Effector memory CD8-positive, alpha-beta T cell (primary cell): Measurements from ENCODE around the gene ARL14EP.
A peak's percentile ranks its signal among the peaks of the same experiment; 100 is the strongest.

Experiments used
- ATAC-seq: fragments of 150-1000 bp; cut with Tn5 transposase; replicated peaks from 2 replicates; pipeline ENCODE4 v1.10.0; 2021; ENCODE audit warnings: mild to moderate bottlenecking, moderate library complexity
- DNase-seq, 3 experiments: peaks; one replicate each; pipeline ENCODE4 v3.0.0; 2021
- H3K27ac Mint-ChIP-seq, 2 donors: one replicate each; pipeline ENCODE4 v1.8.0; 2022; ENCODE audit warnings: mild to moderate bottlenecking in 2 of 2, mixed read lengths in 2 of 2, moderate library complexity in 2 of 2
- H3K27me3 Mint-ChIP-seq, 2 donors: one replicate each; pipeline ENCODE4 v1.8.0; 2022; ENCODE audit warnings: mixed read lengths in 2 of 2
- H3K36me3 Mint-ChIP-seq: one replicate; pipeline ENCODE4 v1.8.0; 2022; ENCODE audit warnings: mild to moderate bottlenecking, moderate library complexity, mixed read lengths; ENCODE audit not compliant: insufficient read depth
- H3K4me1 Mint-ChIP-seq, 2 donors: one replicate each; pipeline ENCODE4 v1.8.0; 2022; ENCODE audit warnings: low read depth in 2 of 2, mixed read lengths in 2 of 2
- H3K4me3 Mint-ChIP-seq, 2 donors: one replicate each; pipeline ENCODE4 v1.8.0; 2022; ENCODE audit warnings: mild to moderate bottlenecking in 2 of 2, mixed read lengths in 2 of 2, moderate library complexity in 2 of 2
- H3K9me3 Mint-ChIP-seq, 2 donors: one replicate each; pipeline ENCODE4 v1.8.0; 2022; ENCODE audit warnings: mixed read lengths in 2 of 2
- total RNA-seq, 9 experiments: gene quantifications; one replicate each; lab custom pipeline; 2026; lab: John Stamatoyannopoulos, UW

The ARL14EP gene
- total RNA-seq, result 32.9 to 69.1 (median 51.4) reads per million in 9 experiments

GRCh38 chr11:30322826-30323710 lies at the start of gene ARL14EP:
TSS of gene ARL14EP (plus strand) at chr11:30323104. CDS start at chr11:30330949, 7,845 bp downstream.
- H3K9me3 Mint-ChIP-seq, result no peaks in the 10 kb centered on the region
- H3K27ac Mint-ChIP-seq, result peak within 1 kb of the TSS; percentile 100
- H3K36me3 Mint-ChIP-seq, result peaks cover 14% of the 10 kb centered on the region
- peak within 1 kb of the TSS; percentile 98 to 99 for H3K4me3 Mint-ChIP-seq
- ATAC-seq, result peak; percentile 85
- H3K4me1 Mint-ChIP-seq, result peaks cover 24 to 43% of the 10 kb centered on the region in 2 donors
- peak; percentile 83 to 85 (median 84) for DNase-seq
- no peaks in the 10 kb centered on the region for H3K27me3 Mint-ChIP-seq

DNA sequence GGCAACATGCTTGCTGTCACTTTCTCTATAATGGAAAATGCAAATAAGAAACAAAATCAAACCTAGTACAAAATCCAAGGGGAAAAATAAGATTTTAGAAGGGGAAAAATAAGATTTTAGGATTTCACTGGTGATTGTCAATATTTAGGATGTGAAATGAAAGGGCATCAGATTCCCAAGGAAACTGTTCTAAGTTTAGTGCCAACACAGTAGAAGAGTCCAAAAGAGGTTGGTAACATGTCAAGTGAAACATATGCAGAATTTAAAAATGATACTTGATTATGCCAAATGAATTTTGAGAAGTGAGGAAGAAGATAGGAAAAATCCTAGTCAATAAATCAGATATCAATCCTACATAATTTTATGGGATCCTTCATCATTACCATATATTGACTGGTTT lies 45.7 kb upstream of the ARL14EP start:
- Mint-ChIP-seq H3K27me3 (peaks cover 3 to 19% of the 10 kb centered on the region in 2 donors), H3K4me3 (no peak overlapping the region), H3K27ac (no peak overlapping the region), H3K9me3 (no peaks in the 10 kb centered on the region), H3K36me3 (peaks cover 2% of the 10 kb centered on the region), H3K4me1 (peaks cover 12 to 15% of the 10 kb centered on the region in 2 donors)
- ATAC-seq (no peak), DNase-seq (no peak)

GRCh38 chr11:30279796-30280195 lies 43.1 kb upstream of the ARL14EP start:
- Mint-ChIP-seq H3K9me3 (no peaks in the 10 kb centered on the region), H3K4me3 (no peak overlapping the region), H3K27ac (no peak overlapping the region)

GRCh38 chr11:30281476-30282288 lies 41.2 kb upstream of the ARL14EP start:
- Mint-ChIP-seq H3K36me3 (peaks cover 2% of the 10 kb centered on the region), H3K4me3 (peak overlapping the region; percentile 73 to 77), H3K9me3 (no peaks in the 10 kb centered on the region), H3K27me3 (no peaks in the 10 kb centered on the region), H3K4me1 (peaks cover 23 to 24% of the 10 kb centered on the region in 2 donors), H3K27ac (peak overlapping the region; percentile 84 to 85)
- DNase-seq (peak in 1 of 3 experiments; percentile 2), ATAC-seq (peak; percentile 21)

More at GRCh38 chr11:30279796-30280195, 43.1 kb upstream of the ARL14EP start:
- ATAC-seq (no peak), DNase-seq (no peak)
- no peaks in the 10 kb centered on the region for H3K27me3 Mint-ChIP-seq
- H3K36me3 Mint-ChIP-seq, result peaks cover 2% of the 10 kb centered on the region
- peaks cover 23 to 24% of the 10 kb centered on the region in 2 donors for H3K4me1 Mint-ChIP-seq

DNA sequence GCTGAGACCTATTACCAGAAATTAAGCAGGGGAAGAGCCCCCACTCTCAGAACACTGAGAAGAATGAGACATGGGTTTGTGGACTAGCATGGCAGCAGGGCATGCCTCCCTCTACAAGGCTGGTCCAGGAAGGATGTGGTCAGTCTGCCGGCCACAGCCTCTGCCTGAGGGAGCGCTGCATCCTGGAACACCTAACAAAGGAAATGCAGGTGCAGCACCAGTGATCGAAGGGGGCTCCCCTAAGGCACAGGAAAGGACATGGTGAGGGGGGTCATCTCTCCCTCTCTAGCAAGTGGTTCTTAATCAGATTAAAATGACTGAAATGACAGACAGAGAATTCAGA lies 40.6 kb upstream of the ARL14EP start:
- Mint-ChIP-seq H3K27ac (peak overlapping the region; percentile 84 to 85), H3K4me1 (peaks cover 23 to 24% of the 10 kb centered on the region in 2 donors), H3K36me3 (peaks cover 2% of the 10 kb centered on the region), H3K27me3 (no peaks in the 10 kb centered on the region), H3K4me3 (peak overlapping the region; percentile 73 to 77), H3K9me3 (no peaks in the 10 kb centered on the region)
- ATAC-seq, result peak; percentile 85
- peak in 2 of 3 experiments; percentile 8 to 24 for DNase-seq

DNA sequence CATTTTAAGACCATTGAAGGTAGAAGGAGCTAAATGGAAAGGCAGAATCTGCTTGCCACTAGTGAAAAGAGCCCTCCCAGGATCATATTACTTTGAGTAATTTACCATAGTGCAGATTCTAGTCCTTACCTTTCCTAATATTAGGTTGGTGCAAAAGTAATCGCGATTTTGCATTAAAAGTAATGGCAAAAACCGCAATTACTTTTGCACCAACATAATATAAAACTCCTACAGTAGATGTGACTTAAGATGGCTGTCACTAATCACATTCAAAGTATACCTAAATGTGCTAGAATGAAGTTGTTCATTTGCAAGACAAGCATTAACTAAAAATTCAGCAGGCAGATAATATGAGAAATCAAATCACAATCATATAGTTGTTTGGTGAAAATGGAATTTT lies 38.1 kb upstream of the ARL14EP start:
- H3K27ac Mint-ChIP-seq, result no peak overlapping the region
- H3K36me3 Mint-ChIP-seq, result no peaks in the 10 kb centered on the region
- no peak overlapping the region for H3K4me3 Mint-ChIP-seq
- no peak for ATAC-seq
- peaks cover 24 to 34% of the 10 kb centered on the region in 2 donors for H3K4me1 Mint-ChIP-seq
- no peaks in the 10 kb centered on the region for H3K9me3 Mint-ChIP-seq
- DNase-seq, result no peak
- H3K27me3 Mint-ChIP-seq, result peaks cover 0 to 6% of the 10 kb centered on the region in 2 donors

DNA sequence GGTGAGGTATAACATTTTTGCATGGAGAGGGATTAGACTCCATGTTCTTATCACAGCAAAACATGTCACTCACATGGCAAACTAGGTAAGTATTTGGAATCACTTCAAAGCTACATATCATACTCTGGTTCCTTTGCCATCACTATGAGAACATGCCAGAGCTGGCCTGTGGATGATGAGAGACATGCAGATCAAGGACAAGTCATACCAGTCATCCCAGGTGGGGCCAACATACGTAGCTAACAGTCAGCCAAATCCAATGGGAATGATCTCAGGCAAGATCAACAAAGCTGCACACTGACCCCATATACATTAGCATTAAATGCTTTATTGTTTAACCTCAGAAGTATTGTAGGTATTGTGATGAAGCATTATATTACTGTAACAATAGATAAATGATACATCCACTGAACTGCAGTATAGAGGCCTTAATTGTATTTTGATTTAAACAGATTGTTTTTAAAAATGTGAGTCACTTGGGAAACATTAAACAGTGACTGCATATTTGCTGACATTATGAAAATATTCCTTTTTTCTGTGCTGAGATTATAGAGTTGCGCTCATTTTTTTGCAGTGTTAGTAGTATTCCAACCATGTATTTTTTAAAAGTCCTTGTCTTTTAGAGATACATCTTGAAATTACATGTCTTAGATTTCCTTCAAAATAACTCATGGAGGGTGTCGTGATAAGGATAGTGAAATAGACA lies 37.3 kb upstream of the ARL14EP start:
- H3K4me3 Mint-ChIP-seq, result no peak overlapping the region
- no peaks in the 10 kb centered on the region for H3K9me3 Mint-ChIP-seq
- H3K27me3 Mint-ChIP-seq, result peaks cover 0 to 9% of the 10 kb centered on the region in 2 donors
- H3K27ac Mint-ChIP-seq, result no peak overlapping the region
- ATAC-seq (no peak), DNase-seq (no peak)
- peaks cover 24 to 34% of the 10 kb centered on the region in 2 donors for H3K4me1 Mint-ChIP-seq
- no peaks in the 10 kb centered on the region for H3K36me3 Mint-ChIP-seq

GRCh38 chr11:30291331-30291730 lies 31.6 kb upstream of the ARL14EP start:
- Mint-ChIP-seq H3K9me3 (no peaks in the 10 kb centered on the region), H3K36me3 (no peaks in the 10 kb centered on the region), H3K27ac (no peak overlapping the region), H3K4me3 (no peak overlapping the region), H3K27me3 (peaks cover 8 to 19% of the 10 kb centered on the region in 2 donors), H3K4me1 (peaks cover 0 to 11% of the 10 kb centered on the region in 2 donors)
- ATAC-seq (no peak), DNase-seq (no peak)

DNA sequence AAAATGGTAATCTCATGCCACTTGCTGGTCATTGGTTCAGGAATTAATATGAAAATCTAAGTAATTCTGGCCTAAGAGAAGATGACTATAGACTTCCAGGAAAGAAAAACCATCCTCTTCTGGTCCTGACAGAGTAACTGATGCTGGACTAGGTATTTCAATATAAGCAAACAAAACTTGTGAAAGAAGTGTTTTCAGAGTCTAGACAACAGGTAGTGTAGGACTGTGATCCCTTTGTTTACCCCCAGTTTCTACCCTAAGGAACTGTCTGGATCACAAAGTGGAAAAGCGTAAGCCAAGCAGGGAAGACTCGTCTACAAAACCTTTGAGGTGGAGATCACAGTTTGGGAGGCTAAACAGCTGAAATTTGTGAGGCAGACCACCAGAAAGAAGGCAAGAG lies 30.4 kb upstream of the ARL14EP start:
- Mint-ChIP-seq H3K9me3 (no peaks in the 10 kb centered on the region), H3K27me3 (peaks cover 8 to 19% of the 10 kb centered on the region in 2 donors), H3K27ac (no peak overlapping the region), H3K4me3 (no peak overlapping the region), H3K4me1 (peaks cover 0 to 11% of the 10 kb centered on the region in 2 donors), H3K36me3 (no peaks in the 10 kb centered on the region)
- no peak for DNase-seq
- no peak for ATAC-seq

GRCh38 chr11:30295178-30295885 lies 27.6 kb upstream of the ARL14EP start:
- DNase-seq, result no peak
- no peaks in the 10 kb centered on the region for H3K36me3 Mint-ChIP-seq
- peaks cover 8 to 12% of the 10 kb centered on the region in 2 donors for H3K27me3 Mint-ChIP-seq
- H3K4me3 Mint-ChIP-seq, result no peak overlapping the region
- H3K9me3 Mint-ChIP-seq, result no peaks in the 10 kb centered on the region
- H3K4me1 Mint-ChIP-seq, result no peaks in the 10 kb centered on the region
- H3K27ac Mint-ChIP-seq, result no peak overlapping the region
- ATAC-seq, result no peak

GRCh38 chr11:30304620-30305019 lies 18.3 kb upstream of the ARL14EP start:
- no peak for DNase-seq
- H3K36me3 Mint-ChIP-seq, result no peaks in the 10 kb centered on the region

GRCh38 chr11:30310623-30311022 lies 12.3 kb upstream of the ARL14EP start:
- Mint-ChIP-seq H3K27ac (no peak overlapping the region), H3K4me1 (no peaks in the 10 kb centered on the region), H3K36me3 (no peaks in the 10 kb centered on the region), H3K9me3 (peaks cover 0 to 3% of the 10 kb centered on the region in 2 donors), H3K4me3 (no peak overlapping the region), H3K27me3 (peaks cover 0 to 40% of the 10 kb centered on the region in 2 donors)
- DNase-seq (no peak), ATAC-seq (no peak)

More at GRCh38 chr11:30304620-30305019, 18.3 kb upstream of the ARL14EP start:
- no peaks in the 10 kb centered on the region for H3K4me1 Mint-ChIP-seq
- no peak overlapping the region for H3K4me3 Mint-ChIP-seq
- H3K27me3 Mint-ChIP-seq, result peaks cover 0 to 14% of the 10 kb centered on the region in 2 donors
- no peak for ATAC-seq
- no peaks in the 10 kb centered on the region for H3K9me3 Mint-ChIP-seq
- H3K27ac Mint-ChIP-seq, result no peak overlapping the region
